Osteocyte (in vitro differentiated cells): ENCODE data around the gene SEMA3A. TPM values are rescaled to one million over a fixed set of nuclear protein-coding genes. Genes with fewer than 3 reads are reported as not detected.

Source experiments
- DNase-seq: peaks from one replicate; pipeline ENCODE4 v3.0.0; 2021; ENCODE audit warnings: mixed read lengths; ENCODE audit not compliant: unreplicated experiment; ENCODE audit errors: extremely low spot score
- H3K27ac Mint-ChIP-seq: one replicate; pipeline ENCODE4 v1.8.0; 2021; ENCODE audit warnings: mild to moderate bottlenecking, mixed read lengths; ENCODE audit not compliant: unreplicated experiment
- H3K27me3 Mint-ChIP-seq: one replicate; pipeline ENCODE4 v1.8.0; 2021; ENCODE audit warnings: mixed read lengths; ENCODE audit not compliant: unreplicated experiment
- H3K36me3 Mint-ChIP-seq: one replicate; pipeline ENCODE4 v1.8.0; 2021; ENCODE audit warnings: mixed read lengths; ENCODE audit not compliant: unreplicated experiment
- H3K4me1 Mint-ChIP-seq: one replicate; pipeline ENCODE4 v1.8.0; 2021; ENCODE audit warnings: mixed read lengths; ENCODE audit not compliant: unreplicated experiment
- H3K4me3 Mint-ChIP-seq: one replicate; pipeline ENCODE4 v1.8.0; 2021; ENCODE audit warnings: mild to moderate bottlenecking, moderate library complexity, mixed read lengths; ENCODE audit not compliant: unreplicated experiment
- H3K9me3 Mint-ChIP-seq: one replicate; pipeline ENCODE4 v1.8.0; 2021; ENCODE audit warnings: mixed read lengths; ENCODE audit not compliant: unreplicated experiment
- CTCF ChIP-seq: fragments of 200-600 bp; sonication (generic); IDR thresholded peaks from 2 replicates; pipeline ENCODE4 v1.5.0; 2021; ENCODE audit warnings: antibody characterized with exemption, mild to moderate bottlenecking, moderate library complexity
- total RNA-seq: library from RNA; stranded (reverse); gene quantifications from 2 replicates; pipeline ENCODE4 v1.2.1, GENCODE V29; 2021

SEMA3A gene
- total RNA-seq, 1 donor from 2014 or later, result 2.4 TPM

DNA sequence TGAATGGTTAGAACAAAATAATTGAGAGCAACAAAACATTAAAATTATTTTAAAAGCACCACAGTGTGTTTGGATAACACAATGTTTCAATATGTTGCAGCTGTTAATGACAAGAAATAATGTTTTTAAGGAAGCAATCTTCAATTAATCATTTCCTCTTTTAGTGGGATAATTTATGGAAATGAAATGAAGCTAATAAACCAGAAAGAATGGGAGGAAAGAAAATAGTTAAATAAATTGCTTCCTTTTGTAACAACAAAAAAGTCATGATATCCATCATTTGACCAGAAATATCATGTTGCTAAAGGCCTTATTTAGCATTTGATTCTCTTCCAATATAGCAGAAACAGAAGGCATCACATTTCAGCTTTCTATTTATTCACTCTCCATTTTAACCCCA lies 224.5 kb downstream of the SEMA3A start:
- Mint-ChIP-seq H3K27ac (no peak overlapping the region), H3K9me3 (no peaks in the 10 kb centered on the region), H3K4me3 (no peak overlapping the region), H3K27me3 (no peaks in the 10 kb centered on the region), H3K4me1 (peaks cover 18% of the 10 kb centered on the region), H3K36me3 (no peaks in the 10 kb centered on the region)
- DNase-seq, result no peak
- TF ChIP-seq CTCF, result no peak

- H3K27ac Mint-ChIP-seq, result no peak overlapping the region
Observed at GRCh38 chr7:83964318-83964717, 230.3 kb downstream of the SEMA3A start.

GRCh38 chr7:83957333-83957732 lies 237.3 kb downstream of the SEMA3A start:
- Mint-ChIP-seq H3K9me3 (no peaks in the 10 kb centered on the region), H3K4me1 (peaks cover 3% of the 10 kb centered on the region), H3K4me3 (no peak overlapping the region), H3K27me3 (no peaks in the 10 kb centered on the region), H3K36me3 (no peaks in the 10 kb centered on the region), H3K27ac (no peak overlapping the region)
- TF ChIP-seq CTCF, result no peak
- no peak for DNase-seq

More at GRCh38 chr7:83964318-83964717, 230.3 kb downstream of the SEMA3A start:
- H3K36me3 Mint-ChIP-seq, result no peaks in the 10 kb centered on the region
- TF ChIP-seq CTCF, result no peak
- H3K9me3 Mint-ChIP-seq, result no peaks in the 10 kb centered on the region
- no peaks in the 10 kb centered on the region for H3K27me3 Mint-ChIP-seq
- no peak for DNase-seq
- H3K4me3 Mint-ChIP-seq, result no peak overlapping the region
- H3K4me1 Mint-ChIP-seq, result no peaks in the 10 kb centered on the region

DNA sequence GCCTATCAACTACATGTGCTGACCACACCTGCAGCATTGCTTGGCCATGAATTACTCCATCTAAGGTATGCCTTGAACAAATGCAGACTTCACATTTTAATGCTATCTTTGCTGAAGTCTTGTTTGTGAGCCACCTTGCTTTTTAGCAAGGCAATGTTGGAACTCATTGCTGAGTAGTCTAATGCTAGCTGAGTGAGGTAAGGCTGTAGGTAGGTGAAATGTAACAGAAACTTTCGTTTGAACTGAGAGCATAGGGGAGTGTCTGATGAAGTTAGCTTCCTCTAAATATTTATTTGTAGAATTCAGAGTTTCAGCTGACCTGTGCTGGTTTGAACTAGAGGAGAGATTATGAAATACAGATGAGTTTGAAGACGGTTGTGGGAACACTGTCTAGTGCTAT lies 238.5 kb downstream of the SEMA3A start:
- no peaks in the 10 kb centered on the region for H3K9me3 Mint-ChIP-seq
- H3K4me1 Mint-ChIP-seq, result peaks cover 3% of the 10 kb centered on the region
- no peak for TF ChIP-seq CTCF
- no peaks in the 10 kb centered on the region for H3K27me3 Mint-ChIP-seq
- H3K4me3 Mint-ChIP-seq, result no peak overlapping the region
- no peak for DNase-seq
- H3K27ac Mint-ChIP-seq, result no peak overlapping the region
- no peaks in the 10 kb centered on the region for H3K36me3 Mint-ChIP-seq

DNA sequence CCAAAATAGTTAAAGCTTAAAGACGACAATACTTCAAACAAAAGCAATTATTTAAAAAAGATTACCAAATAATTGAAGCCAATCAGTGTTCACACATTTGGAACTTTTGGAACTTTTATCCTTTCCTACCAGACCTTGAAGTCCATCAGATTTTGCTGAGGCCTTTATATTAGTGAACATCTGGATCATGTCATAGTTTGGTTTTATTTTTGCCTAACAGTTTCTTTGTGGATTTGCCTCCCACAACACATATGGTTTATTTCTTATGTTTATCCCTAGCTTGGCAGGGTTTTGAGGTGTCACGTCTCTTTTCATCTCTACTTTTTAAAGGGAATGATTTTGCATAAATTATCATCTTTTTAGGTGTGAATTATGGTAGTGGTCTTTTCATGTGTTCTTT lies 242.4 kb downstream of the SEMA3A start:
- Mint-ChIP-seq H3K9me3 (no peaks in the 10 kb centered on the region), H3K27ac (no peak overlapping the region), H3K4me1 (peaks cover 2% of the 10 kb centered on the region), H3K27me3 (no peaks in the 10 kb centered on the region), H3K4me3 (no peak overlapping the region), H3K36me3 (no peaks in the 10 kb centered on the region)
- TF ChIP-seq CTCF, result no peak
- no peak for DNase-seq
